Measurements from ENCODE around the gene ETV5. TPM values are rescaled to one million over a fixed set of nuclear protein-coding genes. Genes with fewer than 3 reads are reported as not detected.

ETV5 gene
- polyA plus RNA-seq, 2 of the 4 experiments (the other 2 are of a cell fraction), result 20.5 to 54.7 TPM

GRCh38 chr3:186092360-186093070 lies 16.4 kb downstream of the ETV5 start:
- 90% methylated on average over 10 of the region's 10 CpGs for WGBS (ENCODE audit: missing lambda C conversion rate)
- Histone ChIP-seq H3K4me3 (no peak overlapping the region), H3K4me2 (no peak overlapping the region), H3K27ac (no peak overlapping the region), H3K9me3 (no peaks in the 10 kb centered on the region), H3K4me1 (peaks cover 16% of the 10 kb centered on the region)
- FAIRE-seq, result no peak
- POLR2A ChIA-PET, result no interaction called here
- no peak for ATAC-seq
- CTCF ChIA-PET, result no interaction called here
- no peak for TF ChIP-seq SREBF2 (IDR thresholded peaks at IDR 0.05)
- no peak for TF ChIP-seq HOXB13 (CRISPR knock-in tag; IDR thresholded peaks at IDR 0.05; ENCODE audit: low read depth)
- no peak for DNase-seq (ENCODE audit: low read depth in 1 of 2, low spot score in 1 of 2)

GRCh38 chr3:186090901-186091300 lies 18.0 kb downstream of the ETV5 start:
- Histone ChIP-seq H3K4me3 (no peak overlapping the region), H3K9me3 (no peaks in the 10 kb centered on the region), H3K4me1 (peaks cover 8% of the 10 kb centered on the region; the same call in 2 of the 3 replicates), H3K27ac (no peak overlapping the region), H3K4me2 (no peak overlapping the region)
- DNase-seq (ENCODE audit: low read depth in 1 of 2, low spot score in 1 of 2), result no peak
- no peak for TF ChIP-seq RARB (CRISPR knock-in tag; IDR thresholded peaks at IDR 0.05)
- no peak for TF ChIP-seq JUN (IDR thresholded peaks at IDR 0.05)
- TF ChIP-seq RFX5 (IDR thresholded peaks at IDR 0.05), result no peak
- no peak for TF ChIP-seq NR3C1 (IDR thresholded peaks at IDR 0.05)
- no peak for TF ChIP-seq ATOH8 (CRISPR knock-in tag; IDR thresholded peaks at IDR 0.05; ENCODE audit: low read depth)
- TF ChIP-seq PBX3 (IDR thresholded peaks at IDR 0.05), result no peak
- TF ChIP-seq ZNF302 (CRISPR knock-in tag; IDR thresholded peaks at IDR 0.05), result no peak
- no peak for TF ChIP-seq NFE2L2 (conservative IDR thresholded peaks at IDR 0.05; ENCODE audit: low read length)
- no peak for TF ChIP-seq HEYL (CRISPR knock-in tag; IDR thresholded peaks at IDR 0.05)
- TF ChIP-seq KDM1A (IDR thresholded peaks at IDR 0.05; ENCODE audit: low read depth), result no peak
- TF ChIP-seq EHMT2 (IDR thresholded peaks at IDR 0.05; ENCODE audit: low read depth), result no peak
- TF ChIP-seq FOSL2 (IDR thresholded peaks at IDR 0.05), result no peak
- no peak for TF ChIP-seq FOSL2 (CRISPR knock-in tag; IDR thresholded peaks at IDR 0.05)
- TF ChIP-seq MAX (IDR thresholded peaks at IDR 0.05), result no peak
- TF ChIP-seq FOXS1 (CRISPR knock-in tag; IDR thresholded peaks at IDR 0.05), result no peak
- no peak for TF ChIP-seq RNF2 (IDR thresholded peaks at IDR 0.05; ENCODE audit: borderline replicate concordance, low read depth)
- CTCF ChIA-PET, result interaction anchor here (0.6 kb wide), 2 partner anchors 12 to 381 kb away, joined by 3 to 4 read pairs; no protein-coding TSS in a partner anchor
- WGBS (ENCODE audit: missing lambda C conversion rate), result 62% methylated on average over 2 of the region's 2 CpGs
- no peak for FAIRE-seq
- no peak for ATAC-seq
- POLR2A ChIA-PET, result no interaction called here

- no peak overlapping the region for H3K4me2 ChIP-seq
- DNase-seq (ENCODE audit: low read depth in 1 of 2, low spot score in 1 of 2) (no peak), FAIRE-seq (no peak), ATAC-seq (no peak)
- CTCF ChIA-PET, result no interaction called here
- 93% methylated on average over 2 of the region's 2 CpGs for WGBS (ENCODE audit: missing lambda C conversion rate)
- no peak overlapping the region for H3K27ac ChIP-seq
- no peaks in the 10 kb centered on the region for H3K9me3 ChIP-seq
- no peak overlapping the region for H3K4me3 ChIP-seq
- POLR2A ChIA-PET, result no interaction called here
- TF ChIP-seq MAX (IDR thresholded peaks at IDR 0.05) (no peak), HES2 (IDR thresholded peaks at IDR 0.05) (no peak), CTCF (IDR thresholded peaks at IDR 0.05) (no peak), HOXB13 (CRISPR knock-in tag; IDR thresholded peaks at IDR 0.05; ENCODE audit: low read depth) (no peak), ZSCAN20 (CRISPR knock-in tag; IDR thresholded peaks at IDR 0.05) (no peak), RARB (CRISPR knock-in tag; IDR thresholded peaks at IDR 0.05) (no peak), EHMT2 (IDR thresholded peaks at IDR 0.05; ENCODE audit: low read depth) (no peak), RFX5 (IDR thresholded peaks at IDR 0.05) (no peak), CHD4 (IDR thresholded peaks at IDR 0.05; ENCODE audit: borderline replicate concordance) (no peak), HOXA7 (CRISPR knock-in tag; IDR thresholded peaks at IDR 0.05) (no peak), ZC3H11A (IDR thresholded peaks at IDR 0.05) (no peak), BHLHE40 (IDR thresholded peaks at IDR 0.05; ENCODE audit: low read depth, low read length) (no peak)
- peaks cover 2% of the 10 kb centered on the region; the same call in 2 of the 3 replicates for H3K4me1 ChIP-seq
These were observed 20.6 kb downstream of the ETV5 start for GRCh38 chr3:186088335-186088734.

All from A549 (cell line).